GM19023 (cell line): ENCODE data around the gene CNTNAP2.

Experiments used
- ATAC-seq: cut with Tn5 transposase; IDR thresholded peaks from one replicate; pipeline ENCODE4 v1.9.1; 2021; ENCODE audit warnings: mild to moderate bottlenecking, moderate library complexity; ENCODE audit not compliant: unreplicated experiment

CNTNAP2 gene

DNA sequence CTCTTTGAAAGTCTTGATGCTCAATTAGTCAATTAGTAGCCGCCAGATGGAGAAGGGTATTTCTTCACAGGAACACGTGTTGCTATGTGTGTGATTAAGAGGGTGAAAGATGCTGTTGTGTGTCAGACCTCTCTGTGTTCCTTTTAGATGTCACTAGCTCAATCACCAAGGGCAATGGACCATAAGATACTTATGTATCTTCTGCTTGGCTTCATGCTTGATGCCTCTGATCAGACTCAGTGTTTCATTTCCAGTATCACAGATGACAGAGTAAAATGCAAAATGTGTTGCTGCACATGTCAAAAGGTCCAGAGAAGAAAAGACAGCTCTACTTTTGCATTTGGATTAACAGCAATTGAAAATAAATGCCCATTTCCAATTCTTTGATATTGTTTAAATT lies 865.9 kb downstream of the CNTNAP2 start:
- no peak for ATAC-seq

DNA sequence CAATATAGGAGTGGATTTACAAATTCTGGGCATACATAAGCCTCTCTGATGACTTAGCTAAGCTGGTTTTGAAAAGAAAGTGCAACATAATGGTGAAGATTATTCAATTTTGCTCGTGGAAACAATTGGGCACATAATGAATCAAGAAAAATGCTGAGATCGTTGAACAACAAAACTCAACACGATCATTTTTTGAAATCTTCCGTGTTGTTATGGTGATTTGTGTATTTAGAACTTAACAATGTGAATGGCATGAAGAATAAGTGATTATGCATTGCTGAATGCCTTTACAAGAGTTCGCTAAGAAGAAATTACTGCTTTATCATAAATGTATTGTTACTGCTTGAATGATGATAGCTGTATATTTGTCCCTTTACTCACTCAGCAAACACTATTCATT lies 875.0 kb downstream of the CNTNAP2 start:
- no peak for ATAC-seq

DNA sequence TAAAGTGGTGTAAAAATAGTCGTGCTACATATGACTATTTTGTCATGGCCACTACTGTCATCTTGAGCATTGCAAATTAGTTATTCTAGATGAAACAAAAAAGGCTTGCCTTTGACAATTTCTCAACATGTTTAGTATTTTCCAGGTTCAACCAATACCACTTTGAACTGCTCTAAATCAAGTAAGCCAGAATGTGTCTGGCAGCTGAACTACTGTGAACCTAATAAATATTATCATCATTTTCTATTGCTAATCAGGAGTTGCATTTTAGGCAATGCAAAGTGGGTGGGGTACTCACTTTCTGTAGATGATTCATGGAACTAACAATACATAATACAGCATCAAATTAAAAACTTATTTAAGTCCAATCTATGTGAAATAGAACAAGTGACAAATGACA lies 877.2 kb downstream of the CNTNAP2 start:
- no peak for ATAC-seq

DNA sequence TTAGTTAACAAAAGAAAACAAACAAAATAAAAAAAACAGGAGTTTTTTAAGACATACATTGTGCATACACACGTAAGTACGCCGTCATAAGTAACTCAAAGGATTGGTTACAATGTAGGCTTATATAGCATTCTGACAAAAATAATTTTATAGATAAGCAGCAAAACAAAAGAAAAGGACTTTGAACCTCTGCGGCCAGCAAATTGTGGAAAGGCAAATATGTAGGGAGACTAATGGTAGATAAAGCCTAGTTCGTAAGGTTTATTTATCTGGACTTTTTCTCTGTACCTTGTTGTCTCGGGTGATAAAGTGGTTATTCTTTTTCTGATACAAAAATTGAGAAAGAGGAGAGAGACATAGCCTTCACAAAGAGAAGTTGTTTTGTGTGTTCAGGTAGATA lies 891.9 kb downstream of the CNTNAP2 start:
- no peak for ATAC-seq

DNA sequence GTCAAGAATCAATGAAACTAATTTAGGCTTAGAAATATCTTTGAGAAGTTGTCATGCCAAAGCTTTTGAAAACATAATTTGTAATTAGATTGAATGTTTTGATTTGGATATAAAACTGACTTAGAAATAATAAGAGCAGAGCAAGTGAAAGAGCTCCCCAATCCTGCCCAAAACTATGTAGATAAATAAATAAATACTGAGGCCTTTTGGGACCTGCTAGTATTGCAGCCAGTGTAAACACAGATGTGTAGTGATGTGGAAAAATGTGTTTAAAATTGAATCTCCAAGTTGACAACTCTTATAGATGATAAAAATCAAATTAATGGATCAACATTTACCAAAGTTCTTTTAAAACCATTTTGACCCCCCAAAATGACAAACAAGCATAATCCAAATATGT lies 896.1 kb downstream of the CNTNAP2 start:
- no peak for ATAC-seq

DNA sequence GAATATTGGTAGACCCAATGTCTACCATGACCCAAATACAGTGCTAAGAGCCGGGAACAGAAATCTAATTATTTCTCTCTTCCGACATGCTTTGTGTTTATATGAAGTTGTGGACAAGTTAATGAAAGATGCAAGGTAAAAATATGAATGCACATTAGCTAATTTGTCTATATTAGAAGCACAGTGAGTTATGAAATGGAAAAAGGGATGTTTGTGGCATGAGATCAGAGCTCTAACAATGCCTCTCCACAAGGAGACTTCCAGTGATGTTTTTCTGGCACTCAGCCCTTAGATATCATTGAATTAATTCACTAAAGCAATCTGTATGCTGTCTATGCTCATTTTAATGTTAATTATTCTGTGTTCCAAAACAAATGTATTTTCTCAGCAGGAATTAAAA lies 897.2 kb downstream of the CNTNAP2 start:
- no peak for ATAC-seq

DNA sequence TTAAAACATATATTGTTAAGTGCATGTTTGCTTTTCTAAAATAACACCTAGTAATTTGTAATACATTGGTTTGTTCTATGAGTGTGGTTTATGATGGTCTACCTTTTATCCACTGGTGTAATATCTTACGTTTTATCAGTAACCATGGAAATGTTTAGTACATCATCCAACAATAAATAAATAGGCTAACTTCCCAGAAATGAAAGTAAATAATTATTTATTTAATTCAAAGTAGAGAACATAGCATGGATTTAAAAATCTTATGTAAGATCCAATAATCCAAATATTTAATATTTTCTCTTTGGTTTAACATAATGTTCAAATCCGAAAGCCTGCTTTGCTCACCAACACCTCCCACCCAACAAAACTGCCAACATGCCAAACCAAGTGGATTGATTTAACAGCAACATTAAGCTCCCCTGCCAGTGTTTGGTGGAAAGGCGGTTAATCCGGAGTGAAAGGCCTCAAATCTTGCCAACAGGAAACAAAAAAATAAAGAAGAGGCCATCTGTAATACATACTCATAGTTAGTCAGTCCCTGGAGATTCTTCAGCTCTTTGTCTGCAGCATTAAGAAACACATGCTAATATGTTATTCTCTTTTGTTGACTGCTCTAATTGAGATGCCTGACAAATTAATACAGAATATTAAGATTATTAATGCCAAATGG lies 897.8 kb downstream of the CNTNAP2 start:
- ATAC-seq = no peak

DNA sequence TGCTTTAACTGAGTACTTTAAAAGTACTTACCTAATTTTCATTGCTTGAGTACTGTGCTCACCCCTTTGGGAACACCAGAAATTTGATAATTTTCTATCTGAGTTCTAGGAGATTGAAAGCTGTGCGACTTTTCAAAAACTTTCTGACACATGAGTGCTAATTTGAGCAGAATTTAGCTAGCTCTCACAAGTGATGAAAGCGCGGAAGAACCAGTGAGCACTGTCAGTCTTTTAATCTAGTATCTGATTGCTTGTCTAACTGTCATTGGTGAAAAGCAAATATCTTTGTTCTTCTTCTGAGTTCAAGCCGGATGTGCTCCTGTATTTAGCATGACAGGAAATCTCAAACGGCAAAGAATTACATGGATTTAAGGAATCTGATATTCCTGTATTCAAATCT lies 899.4 kb downstream of the CNTNAP2 start:
- ATAC-seq = no peak

DNA sequence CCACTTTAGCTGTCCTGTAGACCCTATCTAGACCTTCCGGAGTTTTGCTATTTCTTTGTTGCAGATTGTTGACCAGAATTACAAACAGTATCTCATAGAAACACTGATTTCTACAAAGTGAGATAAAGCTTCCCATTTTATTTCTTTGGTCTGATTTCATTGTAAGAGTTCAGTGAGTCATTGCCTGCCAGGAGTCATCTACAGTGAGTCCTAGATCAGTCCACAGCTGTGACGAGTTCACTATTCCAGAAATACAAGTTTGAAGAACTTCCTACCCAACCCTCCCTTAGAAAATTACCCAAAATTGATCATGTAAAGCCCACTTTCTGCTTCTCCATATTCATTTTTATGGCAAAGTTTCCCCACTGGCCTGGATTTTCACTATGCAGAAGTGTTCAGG lies 905.5 kb downstream of the CNTNAP2 start:
- no peak for ATAC-seq

DNA sequence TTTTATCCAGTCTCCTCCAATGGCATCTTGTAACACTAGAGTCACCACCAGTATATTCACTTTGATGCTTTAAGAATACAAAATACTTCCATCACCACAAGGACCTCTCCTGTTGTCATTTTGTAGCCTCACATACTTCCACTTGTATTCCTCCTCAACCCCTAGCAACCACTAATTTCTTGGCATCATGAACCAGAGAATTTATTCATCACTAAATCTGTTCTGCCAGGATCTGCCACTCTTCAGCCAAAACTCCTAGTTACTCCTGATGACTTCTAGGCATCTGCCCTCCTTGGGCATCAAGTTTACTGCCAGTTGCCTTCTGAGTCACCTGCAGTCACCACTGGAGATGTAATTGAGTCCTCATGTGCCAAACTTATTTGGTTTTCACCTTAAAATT lies 906.8 kb downstream of the CNTNAP2 start:
- no peak for ATAC-seq

DNA sequence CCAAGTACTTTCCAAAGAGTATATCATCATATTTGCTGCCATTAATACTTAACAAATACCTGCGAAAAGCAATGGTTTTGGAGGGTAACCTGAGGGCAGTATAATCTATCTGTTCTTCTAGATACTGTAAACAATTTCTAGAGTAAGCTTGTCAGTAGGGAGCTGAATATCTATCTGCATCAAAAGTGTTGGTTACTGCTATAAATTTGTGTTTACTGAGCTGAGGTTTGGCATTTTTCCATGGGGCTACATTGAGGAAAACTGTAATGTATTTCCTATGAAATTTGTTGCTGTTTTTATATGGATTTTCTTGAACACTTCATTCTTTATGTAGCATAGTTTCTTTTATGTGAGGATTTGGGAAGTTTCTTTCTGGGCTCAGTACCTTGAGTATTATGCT lies 913.4 kb downstream of the CNTNAP2 start:
- ATAC-seq = no peak

DNA sequence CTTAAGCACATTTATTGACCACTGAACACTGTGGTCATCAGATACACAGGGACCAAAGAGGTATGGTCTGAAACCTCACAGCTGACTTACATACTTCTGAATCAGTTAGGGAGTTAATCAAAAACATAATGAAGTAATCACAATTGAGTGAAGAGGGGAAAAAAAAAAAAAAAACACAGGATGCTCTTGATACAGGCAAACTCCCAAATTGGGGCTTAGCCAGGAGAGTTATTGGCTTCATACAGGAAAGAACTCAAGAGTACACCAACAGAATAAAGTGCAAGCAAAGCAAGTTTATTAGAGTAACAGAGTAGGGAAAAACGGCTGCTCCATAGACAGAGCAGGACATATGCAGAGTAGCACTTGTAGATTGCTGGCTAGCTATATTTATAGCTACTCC lies 917.0 kb downstream of the CNTNAP2 start:
- no peak for ATAC-seq

DNA sequence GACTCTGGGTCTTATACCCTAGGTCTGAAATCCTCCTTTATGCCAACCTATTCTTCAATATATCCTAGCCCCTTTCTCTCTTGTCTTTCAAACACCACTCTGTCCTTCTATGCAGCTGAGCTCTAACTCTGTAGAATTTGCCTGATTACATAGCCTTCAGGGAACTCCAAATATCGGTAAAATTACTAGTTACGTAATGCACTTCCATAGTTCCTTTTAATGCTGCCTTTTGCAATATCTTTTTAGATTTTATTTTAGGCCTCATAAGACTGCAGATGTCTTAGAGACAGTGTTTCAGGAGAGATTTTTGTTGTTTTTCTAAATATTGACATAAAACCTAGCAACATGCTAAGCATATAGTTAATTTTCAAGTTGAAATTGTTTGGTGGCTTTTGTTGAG lies 924.8 kb downstream of the CNTNAP2 start:
- no peak for ATAC-seq

DNA sequence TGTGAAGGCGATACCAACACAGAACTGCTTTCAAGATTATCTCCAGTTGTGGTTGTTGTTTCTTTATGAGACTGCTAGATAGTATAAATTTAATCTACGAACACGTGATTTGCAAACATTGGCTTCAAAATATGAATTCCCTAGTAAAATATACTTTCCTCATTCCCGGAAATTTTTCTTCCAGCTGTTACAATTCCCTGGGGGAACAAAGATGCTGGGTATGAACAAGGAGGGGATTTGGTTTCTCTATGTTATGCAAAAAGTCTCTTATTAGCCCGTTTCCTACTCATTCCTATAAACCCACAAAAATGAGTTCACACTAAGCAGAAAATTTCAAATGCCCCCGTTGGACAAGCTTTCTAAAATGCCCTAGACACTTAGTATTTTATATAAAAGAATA lies 928.3 kb downstream of the CNTNAP2 start:
- no peak for ATAC-seq

DNA sequence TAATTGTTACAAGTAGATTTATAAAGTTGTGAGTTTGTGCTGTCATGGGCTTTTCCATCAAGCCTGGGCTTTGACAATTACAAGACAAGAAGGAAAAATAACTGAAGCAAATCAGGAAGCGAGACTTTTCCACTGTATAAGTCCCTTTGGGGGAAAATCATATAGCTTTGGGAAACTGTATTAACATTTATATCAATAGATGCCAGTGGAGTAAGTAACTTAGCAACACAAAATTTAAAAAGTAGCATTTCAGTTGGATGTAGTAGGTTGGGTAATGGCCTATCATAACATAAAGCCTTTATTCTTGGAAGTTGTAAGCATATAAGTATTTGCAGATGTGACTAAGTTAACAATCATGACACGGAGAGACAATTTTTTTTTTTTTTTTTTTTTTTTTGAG lies 931.1 kb downstream of the CNTNAP2 start:
- no peak for ATAC-seq

DNA sequence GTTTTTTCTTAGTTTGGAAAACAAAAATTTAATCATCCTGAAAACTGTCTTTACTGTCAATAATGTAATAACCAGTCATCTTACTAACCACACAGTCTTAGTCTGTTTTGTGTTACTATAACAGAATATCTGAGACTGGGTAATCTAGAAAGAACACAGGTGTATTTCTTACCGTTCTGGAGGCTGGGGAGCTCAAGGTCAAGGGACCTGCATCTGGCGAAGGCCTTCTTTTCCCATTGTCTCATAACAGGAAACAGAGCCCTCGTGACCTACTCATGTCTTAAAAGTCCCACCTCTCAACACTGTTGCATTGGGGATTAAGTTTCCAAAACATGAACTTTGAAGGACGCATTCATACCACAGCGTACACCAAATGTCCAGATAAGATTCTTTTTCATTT lies 932.3 kb downstream of the CNTNAP2 start:
- no peak for ATAC-seq

DNA sequence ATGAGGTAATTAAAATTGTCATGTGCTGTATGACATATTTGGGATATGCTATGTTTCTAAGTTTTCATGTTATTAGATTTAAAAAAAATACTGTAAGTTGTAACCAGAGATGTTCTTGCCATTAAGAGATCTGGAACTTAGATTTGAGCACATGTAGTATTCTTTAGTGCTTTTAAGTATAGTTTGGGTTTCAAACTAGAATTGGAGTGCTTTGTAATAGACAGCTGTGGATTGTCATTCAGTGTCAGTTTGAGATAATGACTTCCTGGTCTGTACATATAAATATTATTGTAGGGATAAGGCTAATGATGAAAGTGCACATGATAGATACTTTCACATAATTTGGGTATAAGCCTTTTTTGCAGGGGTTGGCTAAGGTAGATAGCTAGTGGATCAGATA lies 936.2 kb downstream of the CNTNAP2 start:
- no peak for ATAC-seq

DNA sequence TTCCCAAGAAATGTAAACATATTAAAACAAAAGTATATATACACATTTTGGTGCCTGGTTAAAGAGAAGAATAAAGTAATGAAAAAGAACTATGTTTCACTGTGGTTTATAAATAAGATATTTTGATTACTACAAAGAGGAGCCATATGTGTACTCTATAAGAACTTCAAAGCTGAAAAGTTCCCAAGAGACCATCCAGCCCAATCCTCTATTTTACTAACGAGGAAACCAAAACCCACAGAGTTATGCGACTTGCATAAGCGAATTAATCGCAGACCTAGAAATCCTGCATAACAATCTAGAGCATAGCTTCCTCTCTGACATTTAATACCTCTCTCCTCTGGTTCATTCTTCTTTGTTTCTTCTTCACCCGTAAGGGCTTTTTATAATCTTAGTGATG lies 937.1 kb downstream of the CNTNAP2 start:
- no peak for ATAC-seq

DNA sequence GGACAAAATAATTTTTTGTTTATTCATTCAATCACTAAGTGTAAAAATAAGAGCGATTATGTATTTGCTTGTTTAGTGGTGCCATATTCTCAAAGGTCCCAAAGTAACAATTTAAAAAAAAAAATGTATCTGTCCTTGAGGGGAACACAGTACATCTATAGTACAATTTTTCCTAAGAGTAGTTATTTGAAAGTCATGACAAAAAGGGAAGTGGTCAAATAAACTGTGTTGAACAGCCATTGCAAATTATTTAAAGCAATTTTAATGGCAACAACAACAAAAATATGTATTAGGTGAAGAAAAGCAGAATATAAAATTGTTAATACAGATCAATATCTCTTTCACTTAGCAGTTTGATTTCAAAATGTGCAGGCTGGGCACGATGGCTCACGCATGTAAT lies 943.5 kb downstream of the CNTNAP2 start:
- ATAC-seq = no peak

DNA sequence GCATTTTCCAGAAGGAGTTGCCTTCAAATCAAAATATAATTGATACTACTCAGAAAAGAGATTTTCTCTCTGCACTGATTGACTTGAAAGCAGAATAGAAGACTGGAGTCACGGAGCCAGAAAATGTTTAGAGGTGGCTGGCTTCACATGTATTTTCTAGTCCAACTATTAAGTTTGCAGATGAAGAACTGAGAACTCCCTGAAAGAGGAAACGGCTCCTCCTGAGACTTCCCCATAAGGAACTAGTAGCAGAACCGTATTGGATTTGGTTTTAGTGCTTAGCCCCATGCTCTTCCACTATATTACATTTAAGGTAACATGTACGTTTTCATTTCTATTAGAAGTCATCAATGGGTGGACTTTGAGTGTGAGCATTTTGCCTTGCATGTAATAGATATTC lies 946.3 kb downstream of the CNTNAP2 start:
- no peak for ATAC-seq

DNA sequence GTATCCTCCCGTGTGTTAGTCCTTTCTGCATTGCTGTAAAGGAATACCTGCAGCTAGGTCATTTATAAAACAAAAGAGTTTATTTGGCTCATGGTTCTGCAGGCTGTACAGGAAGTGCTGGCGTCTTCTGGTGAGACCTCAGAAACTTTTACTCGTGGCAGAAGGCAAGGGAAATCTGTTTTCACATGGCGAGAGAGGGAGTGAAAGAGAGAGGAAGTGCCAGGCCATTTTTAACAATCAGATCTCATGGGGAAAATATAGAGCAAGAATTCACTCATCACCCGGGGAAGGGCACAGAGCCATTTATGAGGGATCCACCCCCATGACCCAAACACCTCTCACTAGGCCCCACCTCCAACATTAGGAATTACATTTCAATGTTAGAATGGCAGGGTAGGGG lies 952.2 kb downstream of the CNTNAP2 start:
- no peak for ATAC-seq

DNA sequence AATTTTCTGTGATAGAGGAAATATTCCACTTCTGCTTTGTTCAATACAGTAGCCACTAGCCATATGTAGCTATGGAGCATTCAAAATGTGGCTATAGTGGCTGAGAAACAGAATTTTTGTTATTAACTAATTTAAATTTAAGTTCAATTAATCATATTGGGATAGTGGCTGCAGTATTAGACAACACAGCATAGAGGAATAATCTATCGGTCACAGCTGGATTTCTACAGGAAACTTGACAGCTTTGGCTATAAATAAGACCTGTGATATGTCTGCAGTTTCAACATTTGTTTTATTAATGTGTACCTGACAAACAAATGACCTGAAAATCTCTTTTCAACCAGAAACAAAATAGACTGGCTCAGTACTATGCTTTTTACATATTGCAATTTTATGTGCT lies 953.2 kb downstream of the CNTNAP2 start:
- no peak for ATAC-seq

DNA sequence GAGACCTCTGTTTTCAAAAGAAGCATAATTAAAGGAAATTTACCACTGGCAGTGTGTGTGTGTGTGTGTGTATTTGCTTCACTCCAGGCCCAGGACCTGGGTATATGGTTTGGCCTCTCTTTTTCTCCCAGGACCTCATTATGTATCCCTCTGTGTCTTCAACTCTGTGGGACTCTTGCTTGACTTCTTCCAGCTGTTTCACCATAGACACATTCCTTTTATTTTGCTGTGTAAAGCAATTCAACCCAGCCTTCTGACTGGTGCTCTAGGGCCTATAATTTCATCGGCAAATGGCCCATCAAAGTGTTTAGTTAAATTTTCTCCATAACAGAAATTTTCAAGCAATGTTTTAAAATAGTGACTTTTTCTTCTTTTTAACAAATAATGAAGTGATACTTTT lies 954.3 kb downstream of the CNTNAP2 start:
- ATAC-seq = no peak

DNA sequence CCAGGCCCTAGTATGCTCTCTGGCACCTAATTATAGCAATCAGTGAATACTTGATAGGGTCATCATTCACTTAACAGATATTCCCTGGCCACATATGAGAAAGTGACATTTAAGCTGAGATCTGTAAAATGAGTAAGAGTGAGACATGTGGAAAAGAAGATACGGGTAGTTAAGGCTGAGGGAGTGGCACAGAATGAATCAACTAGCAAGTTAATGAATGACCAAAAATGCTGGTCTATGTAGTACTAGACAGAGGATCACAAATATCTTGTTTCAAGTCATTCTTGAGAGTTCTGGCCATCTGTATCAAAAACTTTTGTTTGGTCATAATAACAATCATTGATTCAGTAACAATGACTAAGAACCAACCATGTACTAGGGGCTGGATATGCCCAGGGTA lies 954.9 kb downstream of the CNTNAP2 start:
- ATAC-seq = no peak
